B cell (primary cell): ENCODE measurements around the gene VSIG10L2. TPM values are rescaled to one million over a fixed set of nuclear protein-coding genes. Genes with fewer than 3 reads are reported as not detected.

Source experiments
- ATAC-seq: fragments of 200-7000 bp; cut with Tn5 transposase; one replicate; pipeline ENCODE4 v1.10.0; 2021; ENCODE audit warnings: low read depth, mild to moderate bottlenecking, moderate number of reproducible peaks, moderate library complexity
- CTCF ChIA-PET: fragments of 350-600 bp; sonication (Branson Sonifier 250); formaldehyde crosslinking; loops from one replicate; lab custom pipeline; 2021; ENCODE audit warnings: antibody characterized with exemption, inconsistent platforms; lab: Charles Lee
- POLR2A ChIA-PET: fragments of 350-600 bp; sonication (Branson Sonifier 250); formaldehyde crosslinking; loops from one replicate; lab custom pipeline; 2021; ENCODE audit warnings: antibody characterized with exemption; lab: Charles Lee
- DNase-seq: peaks from one replicate; pipeline ENCODE4 v3.0.0; 2013
- H2AFZ ChIP-seq: 2 replicates; pipeline ENCODE4 v1.6.1; 2012; ENCODE audit warnings: mild to moderate bottlenecking, low read depth, low read length; ENCODE audit not compliant: insufficient read depth, poor library complexity, severe bottlenecking
- H3K27ac ChIP-seq, 2 donors: 1 replicate in 1 of 2; 2 replicates in 1 of 2; pipeline ENCODE4 v1.5.1; 2012 to 2013; ENCODE audit warnings: low read length in 2 of 2, mild to moderate bottlenecking in 2 of 2, moderate library complexity in 1 of 2
- H3K27me3 ChIP-seq, 4 experiments: fragments of 200-600 bp in 1 of 4; sonication (generic) in 1 of 4; replicated peaks in 1 of 4; 1 replicate in 2 of 4; 2 replicates in 2 of 4; pipeline versions ENCODE4 v1.6.1 to v1.7.0; 2013 to 2016; ENCODE audit warnings: low read length in 3 of 4, mild to moderate bottlenecking in 2 of 4, mixed read lengths in 1 of 4, moderate library complexity in 1 of 4; ENCODE audit not compliant: insufficient read depth in 4 of 4, control insufficient read depth in 3 of 4; ENCODE audit errors: control extremely low read depth in 1 of 4
- H3K36me3 ChIP-seq, 2 experiments: replicated peaks in 1 of 2; 1 replicate in 1 of 2; 2 replicates in 1 of 2; pipeline versions ENCODE4 v1.6.1 to v1.7.1; 2013; ENCODE audit warnings: low read length in 1 of 2; ENCODE audit not compliant: insufficient read depth in 2 of 2, control insufficient read depth in 1 of 2; ENCODE audit errors: control extremely low read depth in 1 of 2, extremely low read depth in 1 of 2
- H3K4me1 ChIP-seq, 2 donors: fragments of 200-600 bp in 1 of 2; sonication (generic) in 1 of 2; 1 replicate in 1 of 2; 2 replicates in 1 of 2; pipeline versions ENCODE4 v1.5.1 to v1.6.1; 2013 to 2017; ENCODE audit warnings: low read length in 2 of 2; ENCODE audit not compliant: control insufficient read depth in 2 of 2, insufficient read depth in 2 of 2
- H3K4me2 ChIP-seq: replicated peaks from 2 replicates; pipeline ENCODE3; 2012; ENCODE audit warnings: mild to moderate bottlenecking, low read depth, low read length; ENCODE audit not compliant: poor library complexity, severe bottlenecking
- H3K4me3 ChIP-seq, 5 experiments: fragments of 200-600 bp in 1 of 5; sonication (generic) in 1 of 5; 1 replicate in 3 of 5; 2 replicates in 2 of 5; pipeline versions ENCODE4 v1.5.1 to v1.7.0; 2011 to 2016; ENCODE audit warnings: low read length in 4 of 5, mild to moderate bottlenecking in 4 of 5, low read depth in 2 of 5, control low read depth in 1 of 5, moderate library complexity in 1 of 5; ENCODE audit not compliant: insufficient read depth in 1 of 5; ENCODE audit errors: control extremely low read depth in 1 of 5, extremely low read depth in 1 of 5
- H3K79me2 ChIP-seq: fragments of 200-600 bp; sonication (generic); one replicate; pipeline ENCODE4 v1.6.0; 2016; ENCODE audit warnings: low read length; ENCODE audit not compliant: control insufficient read depth, insufficient read depth
- H3K9ac ChIP-seq: fragments of 200-600 bp; sonication (generic); 2 replicates; pipeline ENCODE4 v1.6.1; 2017; ENCODE audit warnings: mild to moderate bottlenecking, low read length, moderate library complexity
- H3K9me3 ChIP-seq, 3 donors: one replicate each; pipeline versions ENCODE4 v1.6.1 to v1.7.1; 2013; ENCODE audit warnings: low read length in 2 of 3; ENCODE audit not compliant: control insufficient read depth in 2 of 3, insufficient read depth in 1 of 3; ENCODE audit errors: control extremely low read depth in 1 of 3
- H4K20me1 ChIP-seq: 2 replicates; pipeline ENCODE4 v1.6.0; 2012; ENCODE audit warnings: mild to moderate bottlenecking, low read length; ENCODE audit not compliant: insufficient read depth, control insufficient read depth, poor library complexity, severe bottlenecking
- H3K27ac Mint-ChIP-seq: one replicate; pipeline ENCODE4 v1.8.0; 2021; ENCODE audit warnings: mixed read lengths
- H3K27me3 Mint-ChIP-seq: one replicate; pipeline ENCODE4 v1.8.0; 2021; ENCODE audit warnings: mixed read lengths
- H3K4me1 Mint-ChIP-seq: one replicate; pipeline ENCODE4 v1.8.0; 2021; ENCODE audit warnings: mixed read lengths
- H3K4me3 Mint-ChIP-seq: one replicate; pipeline ENCODE4 v1.8.0; 2021; ENCODE audit warnings: mixed read lengths
- H3K9me3 Mint-ChIP-seq: one replicate; pipeline ENCODE4 v1.8.0; 2022; ENCODE audit warnings: mixed read lengths; ENCODE audit not compliant: insufficient read depth
- CTCF ChIP-seq: fragments of 200-600 bp; IDR thresholded peaks from one replicate; pipeline ENCODE4 v1.8.0; 2022; ENCODE audit warnings: antibody characterized with exemption, mild to moderate bottlenecking
- EZH2 ChIP-seq: IDR thresholded peaks from 2 replicates; pipeline ENCODE4 v1.6.1; 2012; ENCODE audit warnings: borderline replicate concordance, low read depth, mild to moderate bottlenecking, moderate library complexity, low read length; ENCODE audit not compliant: insufficient read depth, poor library complexity, severe bottlenecking
- WGBS: methylation state at CpG from one replicate; pipeline ENCODE4 v1.1.5; 2013; ENCODE audit warnings: missing lambda C conversion rate; ENCODE audit not compliant: insufficient coverage; 5-methylcytosine and 5-hydroxymethylcytosine counted together
- intact Hi-C: fragments of 100-400 bp; cut with micrococcal nuclease; formaldehyde crosslinking; loops from one replicate; pipeline ENCODE4 v1.10.0; 2022
- polyA plus RNA-seq: library from polyadenylated mRNA; depleted of rRNA; stranded (reverse); fragments of >200 nt; gene quantifications from 2 replicates; pipeline ENCODE4 v1.2.3, GENCODE V29; 2012
- total RNA-seq, 2 donors: library from RNA; stranded (reverse); fragments of 120-200 nt in 1 of 2; gene quantifications; 1 replicate in 1 of 2; 2 replicates in 1 of 2; pipeline versions ENCODE4 v1.2.3 to v1.2.4, GENCODE V29; 2013 to 2022

VSIG10L2 gene
- total and polyA plus RNA-seq, 2 donors (not counting 1 experiment from before 2014, with no cell fraction given): not detected

- Histone ChIP-seq H3K27me3 (peaks cover 0 to 3% (median 1%) of the 10 kb centered on the region in 4 experiments), H2AFZ (no peak overlapping the region), H3K79me2 (no peaks in the 10 kb centered on the region), H3K4me2 (no peak overlapping the region), H3K4me1 (no peaks in the 10 kb centered on the region), H3K27ac (no peak overlapping the region), H3K4me3 (no peak overlapping the region), H3K36me3 (no peaks in the 10 kb centered on the region), H3K9ac (no peak overlapping the region), H4K20me1 (no peaks in the 10 kb centered on the region), H3K9me3 (no peaks in the 10 kb centered on the region)
- 93% methylated on average over 8 of the region's 12 CpGs for WGBS
- POLR2A ChIA-PET: no interaction called here
- no peaks in the 10 kb centered on the region for H3K4me1 Mint-ChIP-seq
- H3K27ac Mint-ChIP-seq: no peak overlapping the region
- H3K9me3 Mint-ChIP-seq: no peaks in the 10 kb centered on the region
- intact Hi-C loops: no loop called here
- DNase-seq: no peak
- CTCF ChIA-PET: interaction anchor here (0.9 kb wide), 1 partner anchor 9 kb away, joined by 3 read pairs; no protein-coding TSS in a partner anchor
- H3K27me3 Mint-ChIP-seq: peaks cover 36% of the 10 kb centered on the region
- no peak overlapping the region for H3K4me3 Mint-ChIP-seq
- no peak for ATAC-seq
- no peak for TF ChIP-seq EZH2
- no peak for TF ChIP-seq CTCF
Observed at GRCh38 chr11:125916683-125917347, 29.0 kb upstream of the VSIG10L2 start.

- H3K27ac Mint-ChIP-seq: no peak overlapping the region
- intact Hi-C loops: no loop called here
- Histone ChIP-seq H3K36me3 (no peaks in the 10 kb centered on the region), H4K20me1 (no peaks in the 10 kb centered on the region), H3K4me2 (no peak overlapping the region), H3K79me2 (no peaks in the 10 kb centered on the region), H3K9ac (no peak overlapping the region), H3K4me1 (no peaks in the 10 kb centered on the region), H3K27me3 (peaks cover 0 to 8% (median 2%) of the 10 kb centered on the region in 4 experiments), H3K4me3 (no peak overlapping the region), H2AFZ (no peak overlapping the region), H3K9me3 (no peaks in the 10 kb centered on the region), H3K27ac (no peak overlapping the region)
- TF ChIP-seq EZH2: no peak
- no peak for TF ChIP-seq CTCF
- WGBS: 96% methylated on average over 9 of the region's 13 CpGs
- ATAC-seq: no peak
- ChIA-PET CTCF (no interaction called here), POLR2A (no interaction called here)
- DNase-seq: no peak
- peaks cover 33% of the 10 kb centered on the region for H3K27me3 Mint-ChIP-seq
- peaks cover 2% of the 10 kb centered on the region for H3K4me1 Mint-ChIP-seq
- no peaks in the 10 kb centered on the region for H3K9me3 Mint-ChIP-seq
- H3K4me3 Mint-ChIP-seq: no peak overlapping the region
Observed at GRCh38 chr11:125918140-125918840, 27.6 kb upstream of the VSIG10L2 start.
